Kidney epithelial cell (primary cell): Measurements from ENCODE around the gene ENTHD1. TPM values are rescaled to one million over a fixed set of nuclear protein-coding genes. Genes with fewer than 3 reads are reported as not detected.

Experiments
- DNase-seq: peaks from one replicate; pipeline ENCODE4 v3.0.0-alpha.2; 2010; ENCODE audit warnings: low read depth
- H3K27me3 ChIP-seq: 2 replicates; pipeline ENCODE4 v1.6.0; 2011; ENCODE audit warnings: low read length; ENCODE audit not compliant: control insufficient read depth, insufficient read depth
- H3K36me3 ChIP-seq: 2 replicates; pipeline ENCODE4 v1.5.1; 2011; ENCODE audit warnings: low read length; ENCODE audit not compliant: control insufficient read depth, insufficient read depth
- H3K4me3 ChIP-seq: 2 replicates; pipeline ENCODE4 v1.5.1; 2011; ENCODE audit warnings: low read depth, mild to moderate bottlenecking, control low read depth, low read length
- total RNA-seq: library from RNA; depleted of rRNA; stranded (reverse); fragments of >200 nt; gene quantifications from 2 replicates; pipeline ENCODE4 v1.2.3, GENCODE V29; 2015
- TF ChIP-seq, protein P1 (sequence below): IDR thresholded peaks from 2 replicates; pipeline ENCODE4 v1.5.1; 2011; ENCODE audit warnings: mild to moderate bottlenecking, moderate library complexity, low read length, control low read depth, inconsistent platforms; ENCODE audit not compliant: insufficient read depth, poor library complexity, severe bottlenecking

ENTHD1 gene
- total RNA-seq, 1 donor from 2014 or later, result not detected

DNA sequence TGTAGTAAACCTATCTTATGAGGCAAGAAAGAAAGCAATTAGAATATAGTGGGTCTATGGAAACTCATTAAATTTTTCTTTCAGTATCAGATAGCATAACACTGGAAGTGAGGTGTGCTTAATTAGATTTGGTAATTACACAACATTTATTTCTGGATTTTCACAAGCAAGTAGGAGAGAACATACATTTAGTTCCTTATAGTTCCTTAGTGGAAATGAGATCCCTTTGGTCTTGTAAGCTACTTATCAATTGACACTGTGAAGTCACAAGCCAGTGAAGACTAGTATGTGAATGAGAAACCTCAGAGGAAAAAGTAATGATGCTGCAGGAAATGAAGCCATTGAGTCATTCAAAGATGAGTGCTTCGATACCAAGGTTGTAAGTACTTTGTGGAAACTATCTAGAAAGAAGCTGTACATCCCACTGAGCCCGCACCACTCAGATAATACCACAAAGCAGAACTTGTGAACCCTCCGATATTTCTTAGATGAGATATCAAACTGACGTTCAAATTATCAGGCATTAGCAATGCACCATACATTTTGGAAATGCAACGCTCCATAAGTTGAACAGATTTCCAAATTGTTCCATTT is 53.5 kb downstream of the ENTHD1 start:
- TF ChIP-seq, protein P1, sequence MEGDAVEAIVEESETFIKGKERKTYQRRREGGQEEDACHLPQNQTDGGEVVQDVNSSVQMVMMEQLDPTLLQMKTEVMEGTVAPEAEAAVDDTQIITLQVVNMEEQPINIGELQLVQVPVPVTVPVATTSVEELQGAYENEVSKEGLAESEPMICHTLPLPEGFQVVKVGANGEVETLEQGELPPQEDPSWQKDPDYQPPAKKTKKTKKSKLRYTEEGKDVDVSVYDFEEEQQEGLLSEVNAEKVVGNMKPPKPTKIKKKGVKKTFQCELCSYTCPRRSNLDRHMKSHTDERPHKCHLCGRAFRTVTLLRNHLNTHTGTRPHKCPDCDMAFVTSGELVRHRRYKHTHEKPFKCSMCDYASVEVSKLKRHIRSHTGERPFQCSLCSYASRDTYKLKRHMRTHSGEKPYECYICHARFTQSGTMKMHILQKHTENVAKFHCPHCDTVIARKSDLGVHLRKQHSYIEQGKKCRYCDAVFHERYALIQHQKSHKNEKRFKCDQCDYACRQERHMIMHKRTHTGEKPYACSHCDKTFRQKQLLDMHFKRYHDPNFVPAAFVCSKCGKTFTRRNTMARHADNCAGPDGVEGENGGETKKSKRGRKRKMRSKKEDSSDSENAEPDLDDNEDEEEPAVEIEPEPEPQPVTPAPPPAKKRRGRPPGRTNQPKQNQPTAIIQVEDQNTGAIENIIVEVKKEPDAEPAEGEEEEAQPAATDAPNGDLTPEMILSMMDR, result no peak
- Histone ChIP-seq H3K36me3 (no peaks in the 10 kb centered on the region), H3K4me3 (no peak overlapping the region), H3K27me3 (no peaks in the 10 kb centered on the region)
- no peak for DNase-seq

DNA sequence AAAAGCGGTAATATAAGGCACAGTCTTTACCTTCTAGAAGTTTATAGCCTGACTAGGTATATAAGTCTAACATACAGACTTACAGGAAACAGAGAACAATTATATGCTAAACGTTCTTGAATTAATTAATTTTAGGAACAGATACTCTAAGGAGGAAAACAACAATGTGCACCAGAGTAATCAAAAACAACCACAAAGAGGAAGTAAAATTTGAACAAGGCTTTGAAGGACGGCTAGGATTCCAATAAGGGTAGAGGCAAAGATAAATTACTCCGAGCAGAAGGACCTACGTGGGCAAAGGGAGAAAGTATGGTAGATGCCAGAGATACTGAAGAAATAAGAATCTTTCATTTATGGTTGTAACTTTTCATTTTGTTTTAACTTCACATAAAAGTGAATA is 54.4 kb downstream of the ENTHD1 start:
- no peaks in the 10 kb centered on the region for H3K36me3 ChIP-seq
- H3K27me3 ChIP-seq, result no peaks in the 10 kb centered on the region
- DNase-seq, result no peak
- TF ChIP-seq, protein P1, result no peak
- H3K4me3 ChIP-seq, result no peak overlapping the region

- DNase-seq, result no peak
- peaks cover 6% of the 10 kb centered on the region for H3K27me3 ChIP-seq
- TF ChIP-seq, protein P1, result no peak
- no peaks in the 10 kb centered on the region for H3K36me3 ChIP-seq
- no peak overlapping the region for H3K4me3 ChIP-seq
Measured at GRCh38 chr22:39833610-39834009, 60.0 kb downstream of the ENTHD1 start.

GRCh38 chr22:39833093-39833492 is 60.5 kb downstream of the ENTHD1 start:
- H3K4me3 ChIP-seq, result no peak overlapping the region
- DNase-seq, result no peak
- TF ChIP-seq, protein P1, result no peak
- peaks cover 6% of the 10 kb centered on the region for H3K27me3 ChIP-seq
- H3K36me3 ChIP-seq, result no peaks in the 10 kb centered on the region

GRCh38 chr22:39832627-39833074 is 60.9 kb downstream of the ENTHD1 start:
- H3K27me3 ChIP-seq, result peaks cover 6% of the 10 kb centered on the region

More at GRCh38 chr22:39832627-39833074, 60.9 kb downstream of the ENTHD1 start:
- H3K4me3 ChIP-seq, result no peak overlapping the region
- no peaks in the 10 kb centered on the region for H3K36me3 ChIP-seq
- DNase-seq, result no peak
- TF ChIP-seq, protein P1, result no peak
